NCI-H446 (cell line): ENCODE results near the gene RFX2.
"Not testable (repeated sequence)": the region's sequence is repeated elsewhere in the genome, so short reads cannot be mapped to it uniquely, and the experiment has no call there.

ENCODE experiments used
- DNase-seq, 2 experiments: peaks; one replicate each; lab custom pipeline; 2025; lab: John Stamatoyannopoulos, UW

Gene RFX2

DNA sequence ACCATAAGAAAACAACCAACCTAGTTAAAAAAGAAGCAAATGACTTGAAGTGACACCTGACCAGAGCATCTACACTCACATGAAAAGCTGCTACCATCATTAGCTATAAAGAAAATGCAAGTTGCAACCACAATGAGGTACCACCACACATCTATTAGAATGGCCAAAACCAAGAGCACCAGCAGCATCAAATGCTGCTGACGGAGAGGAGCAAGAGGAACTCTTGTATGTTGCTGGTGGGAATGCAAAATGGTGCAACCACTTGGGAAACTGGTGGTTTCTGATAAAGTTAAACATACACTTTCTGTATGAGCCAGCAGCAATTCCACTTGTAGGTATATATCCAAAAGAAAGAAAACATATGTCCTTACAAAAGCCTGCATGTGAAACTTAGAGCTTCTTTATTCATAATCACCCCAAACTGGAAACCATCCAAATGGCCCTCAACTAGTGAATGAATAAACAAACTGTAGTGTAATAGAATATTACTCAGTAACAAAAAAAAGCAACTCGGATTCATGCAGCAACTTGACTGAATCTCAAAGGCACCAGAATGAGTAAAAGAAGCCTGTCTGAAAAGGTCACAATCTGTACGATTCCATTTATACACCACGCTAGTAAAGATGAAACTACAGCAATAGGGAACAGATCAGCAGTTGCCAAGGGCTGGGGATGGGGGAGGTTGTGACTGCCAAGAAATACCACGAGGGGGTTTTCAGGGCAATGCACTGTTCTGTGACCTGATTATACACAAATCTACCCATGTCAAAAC lies 71.5 kb downstream of the RFX2 start:
- DNase-seq = peak in 1 of 2 experiments; percentile 35

DNA sequence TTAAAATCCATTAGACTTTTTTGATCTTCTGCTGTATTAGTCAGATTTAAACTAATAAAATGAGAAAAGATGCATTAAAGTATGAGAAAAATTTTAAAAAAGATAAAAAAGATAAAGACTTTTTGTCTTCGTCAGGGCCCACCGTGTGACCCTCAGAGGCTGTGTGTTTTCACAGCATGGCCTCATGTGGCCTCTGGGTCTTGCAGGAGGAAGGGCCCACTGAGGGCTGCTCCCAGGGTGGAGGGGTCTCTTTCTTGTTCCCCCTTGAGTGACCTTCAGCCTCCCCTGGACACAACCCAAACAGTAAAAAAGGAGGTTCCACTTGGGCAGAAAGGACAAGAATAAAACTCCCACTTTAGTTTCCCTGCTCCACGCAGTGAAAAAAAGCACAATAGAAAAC lies 75.3 kb downstream of the RFX2 start:
- DNase-seq = no peak

DNA sequence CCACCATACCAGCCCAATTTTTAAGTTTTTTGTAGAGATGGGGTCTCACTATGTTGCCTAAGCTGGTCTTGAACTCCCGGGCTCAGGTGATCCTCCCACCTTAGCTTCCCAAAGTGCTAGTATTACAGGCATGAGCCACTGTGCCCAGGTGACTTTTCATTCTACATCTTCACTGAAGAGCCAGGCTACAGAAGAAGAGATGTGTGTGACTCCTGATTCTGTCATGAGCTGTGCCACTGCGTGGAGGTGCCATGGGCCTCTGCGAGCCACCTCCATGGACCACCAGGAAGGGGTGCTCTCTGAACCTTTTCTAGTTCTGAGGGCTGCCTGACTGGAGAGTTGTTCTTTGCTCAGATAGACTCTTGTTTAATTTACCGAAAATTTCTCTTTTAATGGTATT lies 75.8 kb downstream of the RFX2 start:
- no peak for DNase-seq

DNA sequence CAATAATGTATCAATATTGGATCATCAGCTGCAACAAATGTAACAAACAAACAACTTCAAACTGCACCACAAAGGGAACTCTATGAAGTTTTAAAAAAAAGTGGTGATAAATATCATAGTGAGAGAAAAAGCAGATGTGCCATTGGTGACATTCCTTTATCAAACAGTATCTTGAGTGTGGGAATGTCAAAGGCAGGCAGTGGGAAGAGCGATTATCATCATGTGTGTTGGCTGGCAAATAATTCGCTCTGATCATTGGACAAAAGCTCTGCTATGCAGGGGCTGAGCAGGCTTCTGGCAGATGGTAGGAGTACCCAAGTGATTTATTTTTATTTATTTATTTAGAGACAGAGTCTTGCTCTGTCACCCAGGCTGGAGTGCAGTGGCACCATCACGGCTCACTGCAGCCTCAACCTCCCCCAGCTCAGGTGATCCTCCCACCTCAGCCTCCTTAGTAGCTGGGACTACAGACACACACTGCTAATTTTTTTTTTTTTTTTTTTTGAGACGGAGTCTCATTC lies 76.5 kb downstream of the RFX2 start:
- no peak for DNase-seq

DNA sequence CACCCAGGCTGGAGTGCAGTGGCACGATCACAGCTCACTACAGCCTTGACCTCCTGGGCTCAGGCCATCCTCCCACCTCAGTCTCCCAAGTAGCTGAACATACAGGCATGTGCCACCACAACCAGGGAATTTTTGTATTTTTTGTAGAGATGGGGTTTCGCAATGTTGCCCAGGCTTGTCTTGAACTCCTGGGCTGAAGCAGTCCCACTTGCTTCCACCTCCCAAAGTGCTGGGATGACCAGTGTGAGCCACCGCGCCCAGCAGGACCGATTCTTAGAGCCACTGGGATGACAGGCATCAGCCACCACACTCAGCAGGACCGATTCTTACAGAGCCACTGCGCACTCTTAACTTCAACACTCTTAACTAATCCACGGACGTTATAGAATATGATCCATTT lies 77.5 kb downstream of the RFX2 start:
- no peak for DNase-seq

DNA sequence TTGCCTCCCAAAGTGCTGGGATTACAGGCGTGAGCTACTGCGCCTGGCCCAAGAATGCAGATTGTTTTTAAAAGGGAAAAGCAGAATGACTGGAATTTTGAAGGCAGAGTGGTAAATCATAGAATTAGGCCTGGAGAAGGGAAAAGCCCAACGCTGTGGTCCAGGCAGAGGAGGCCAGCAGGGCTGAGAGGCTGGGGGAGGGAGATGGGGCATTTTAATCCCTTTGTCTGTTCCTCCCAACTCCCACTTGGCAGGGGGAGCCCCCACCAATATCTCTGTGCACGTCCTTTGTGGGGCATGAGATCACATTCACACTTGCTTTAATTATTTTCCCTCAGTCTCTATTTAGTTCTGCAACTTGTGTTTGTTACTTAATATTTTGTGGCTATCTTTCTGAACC lies 77.9 kb downstream of the RFX2 start:
- DNase-seq = no peak

DNA sequence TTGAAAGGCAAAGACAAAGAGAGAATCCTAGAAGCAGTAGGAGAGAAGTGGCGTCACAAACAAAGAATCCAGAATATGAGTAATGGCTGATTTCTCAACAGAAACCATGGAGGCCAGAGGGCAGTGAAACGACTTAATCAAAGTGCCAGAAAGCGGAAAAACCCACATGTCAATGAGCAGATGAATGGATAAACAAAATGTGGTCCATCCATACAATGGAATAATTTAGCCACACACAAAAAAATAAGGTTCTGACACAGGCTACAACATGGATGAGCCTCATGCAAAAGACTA lies 80.1 kb downstream of the RFX2 start:
- DNase-seq = no peak

DNA sequence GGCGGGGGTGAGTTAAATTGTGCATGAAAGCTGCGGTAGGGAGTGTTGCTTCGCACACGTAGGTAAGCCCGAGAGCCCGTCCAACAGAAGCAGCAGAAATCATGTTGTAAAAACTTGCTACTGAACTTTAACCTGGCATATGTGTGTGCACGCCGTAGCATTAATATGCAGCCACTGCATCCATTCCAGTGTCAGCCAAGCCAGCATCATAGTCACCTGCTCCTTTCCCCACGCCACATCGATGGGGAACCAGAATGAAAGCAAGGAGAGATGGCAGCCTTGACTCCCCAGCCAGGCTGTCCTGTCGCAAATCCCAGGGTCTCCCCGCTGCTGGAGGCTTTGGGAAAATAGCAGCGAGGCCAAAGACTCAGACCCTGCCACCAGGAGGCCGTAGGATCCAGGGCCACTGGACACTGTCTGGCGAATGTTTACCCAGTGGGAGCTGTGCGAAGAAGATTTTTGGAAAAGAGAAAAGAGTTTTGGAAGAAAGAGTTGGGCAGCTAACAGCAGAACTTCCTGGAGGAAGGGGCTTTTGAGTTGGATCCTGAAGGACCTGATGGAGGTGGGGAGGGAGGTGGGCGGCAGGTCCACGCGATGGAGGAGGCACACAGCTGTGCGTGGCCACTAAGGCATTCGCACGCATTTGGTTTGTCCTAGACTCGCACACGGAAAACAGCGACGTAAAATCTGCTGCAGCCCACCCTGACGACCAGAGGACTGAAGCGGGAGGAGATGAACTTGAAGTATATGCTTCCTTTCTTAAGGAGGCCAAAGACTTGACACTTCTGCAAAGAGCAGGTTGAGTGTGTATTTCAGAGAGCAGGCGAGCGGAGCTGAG lies 83.7 kb downstream of the RFX2 start:
- DNase-seq = no peak

DNA sequence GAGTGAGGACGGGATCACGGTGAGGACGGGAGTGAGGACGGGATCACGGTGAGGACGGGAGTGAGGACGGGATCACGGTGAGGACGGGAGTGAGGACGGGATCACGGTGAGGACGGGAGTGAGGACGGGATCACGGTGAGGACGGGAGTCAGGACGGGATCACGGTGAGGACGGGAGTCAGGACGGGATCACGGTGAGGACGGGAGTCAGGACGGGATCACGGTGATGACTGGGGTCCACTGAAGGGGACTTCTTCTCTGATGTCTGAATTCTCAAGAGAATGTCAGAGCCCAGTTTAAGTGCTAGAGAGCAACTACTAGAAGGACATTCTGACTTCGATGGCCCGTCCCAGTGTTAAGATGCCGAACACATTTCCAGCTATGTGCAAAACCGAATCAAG lies 85.5 kb downstream of the RFX2 start:
- not testable (repeated sequence) for DNase-seq

DNA sequence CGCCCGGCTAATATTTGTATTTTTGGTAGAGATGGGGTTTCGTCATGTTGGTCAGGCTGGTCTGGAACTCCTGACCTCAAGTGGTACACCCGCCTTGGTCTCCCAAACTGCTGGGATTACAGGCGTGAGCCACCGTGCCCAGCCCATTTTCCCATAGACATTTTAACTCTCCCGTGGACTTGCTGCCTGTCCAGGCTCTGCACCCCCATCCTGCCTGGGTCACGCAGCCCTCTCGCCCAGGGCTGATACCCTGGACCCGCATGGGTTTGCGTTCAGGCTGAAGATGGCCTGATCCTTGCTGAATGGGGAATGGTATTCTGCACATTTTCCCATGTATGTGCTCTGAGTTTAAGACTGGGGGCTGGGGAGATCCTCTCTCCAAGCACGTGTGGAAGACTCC lies 86.4 kb downstream of the RFX2 start:
- DNase-seq = no peak

DNA sequence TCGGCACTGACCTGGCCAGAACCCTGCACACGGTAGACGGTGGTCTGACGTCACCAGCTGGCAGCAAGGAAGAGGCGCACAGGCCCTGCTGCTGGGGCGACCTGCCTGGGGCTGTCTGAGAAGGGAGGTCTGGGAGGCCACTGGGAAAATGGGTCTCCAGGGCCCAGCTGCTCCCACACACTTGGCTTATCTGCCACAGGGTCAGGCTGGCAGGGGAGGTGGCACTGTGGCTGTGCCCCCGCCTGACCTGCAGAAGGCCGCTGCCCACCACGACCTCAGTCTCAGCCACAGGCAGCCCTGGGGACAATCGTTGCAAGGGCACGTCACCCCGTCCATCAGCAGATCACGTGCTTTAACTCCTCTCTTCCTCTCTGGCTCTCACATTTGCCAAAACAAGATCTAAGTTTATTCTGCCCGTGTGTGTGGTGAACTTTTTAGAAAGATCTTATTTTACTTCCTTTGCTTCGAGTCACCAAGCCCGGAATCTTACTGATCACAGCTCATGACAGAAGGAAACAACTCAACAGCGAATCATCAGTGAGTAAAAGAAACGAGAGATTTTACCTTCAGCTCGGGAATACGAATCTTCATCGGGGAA lies 87.1 kb downstream of the RFX2 start:
- no peak for DNase-seq

DNA sequence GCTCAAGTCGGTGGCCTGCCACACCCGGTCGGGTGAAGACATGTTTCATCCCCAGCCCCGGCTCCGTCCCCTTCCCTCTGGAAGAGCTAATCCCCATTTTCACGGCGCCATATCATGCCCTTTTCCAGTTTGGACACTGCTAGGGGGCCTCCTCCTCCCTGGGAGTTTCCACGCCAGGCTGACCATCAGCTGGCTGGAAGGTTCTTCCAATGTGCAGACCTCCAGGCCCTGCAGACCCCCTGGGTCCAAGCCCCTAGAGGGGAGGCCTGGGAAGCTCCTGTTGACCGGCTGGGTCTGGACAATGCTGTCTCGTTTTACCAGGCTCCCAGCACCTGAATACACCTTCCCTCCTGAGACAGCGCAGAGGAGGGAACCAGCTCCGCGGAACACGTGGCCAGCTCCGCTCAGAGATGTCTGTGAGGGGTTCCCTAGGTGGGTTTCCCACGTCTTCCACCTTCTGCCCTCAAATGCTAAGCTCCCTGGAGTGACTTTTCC lies 87.7 kb downstream of the RFX2 start:
- DNase-seq = no peak

DNA sequence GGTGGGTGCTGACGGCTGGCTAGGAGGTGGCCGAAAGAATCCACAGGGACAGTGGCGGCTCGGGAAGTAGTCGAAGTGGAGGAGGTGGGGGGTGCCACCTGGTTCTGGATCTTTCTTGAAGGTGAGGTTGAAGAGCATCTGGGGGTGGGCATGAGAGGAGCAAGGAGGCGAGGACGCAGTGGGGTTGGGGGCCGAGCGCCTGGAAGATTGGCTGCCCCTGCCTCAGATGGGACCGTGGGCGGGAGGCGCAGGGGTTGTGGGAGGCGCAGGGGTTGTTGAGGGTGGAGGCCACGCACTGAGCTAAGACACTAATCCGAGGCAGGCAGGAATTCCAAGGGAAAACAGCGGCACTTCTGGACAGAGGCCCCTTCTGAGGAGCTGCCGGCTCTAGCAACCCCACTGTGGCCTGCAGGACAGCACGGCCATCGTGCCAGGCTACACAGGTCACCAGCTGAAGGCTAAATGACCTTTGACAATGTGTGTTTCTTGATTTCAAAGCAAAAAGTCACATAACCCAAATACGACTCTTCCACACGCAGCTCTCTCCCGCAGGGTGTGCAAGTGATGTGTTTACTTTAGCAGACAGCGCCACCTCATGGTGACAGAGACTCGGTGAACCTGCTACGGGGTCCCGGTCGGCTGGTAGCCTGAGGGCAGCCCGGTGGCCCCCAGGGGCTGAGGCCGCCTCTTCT lies 88.3 kb downstream of the RFX2 start:
- peak; percentile 64 to 86 for DNase-seq

DNA sequence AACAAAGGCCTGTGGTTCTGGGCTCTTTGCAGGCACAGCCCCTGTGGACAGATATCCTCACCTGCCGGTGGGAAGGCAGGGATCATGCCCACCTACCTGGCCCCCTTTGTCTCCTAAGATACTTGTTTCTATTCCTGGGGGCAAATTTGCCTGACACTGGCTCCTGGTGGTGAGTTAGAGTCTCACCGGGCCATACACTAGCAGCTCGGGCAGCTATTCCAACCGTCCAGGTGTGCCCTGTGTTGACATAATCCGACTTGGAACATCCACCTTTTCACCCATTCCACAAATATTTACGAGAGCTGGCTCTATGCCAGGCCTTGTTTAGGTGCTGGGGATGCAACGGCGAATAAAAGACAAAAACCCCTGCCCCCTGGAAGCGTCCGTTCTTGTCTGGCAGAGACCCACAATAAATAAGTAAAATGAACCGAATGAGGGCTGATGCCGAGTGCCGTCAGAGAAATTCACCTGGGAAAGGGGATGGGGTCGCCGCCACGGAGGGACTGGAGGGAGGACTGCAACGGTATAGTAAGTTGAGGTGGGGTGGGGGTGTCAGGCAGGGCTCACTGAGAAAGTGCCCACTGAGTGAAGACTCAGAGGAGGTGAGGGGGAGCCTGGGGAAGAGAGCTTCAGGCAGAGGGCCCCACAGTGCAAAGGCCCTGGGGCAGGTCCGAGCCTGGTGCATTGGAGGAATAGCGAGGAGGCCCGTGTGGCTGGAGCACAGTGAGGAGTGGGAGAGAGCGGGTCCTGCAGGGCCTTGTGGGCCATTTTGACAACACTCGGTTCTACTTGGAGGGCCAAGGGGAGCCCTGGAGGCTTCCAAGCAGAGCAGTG lies 89.1 kb downstream of the RFX2 start:
- DNase-seq = no peak

DNA sequence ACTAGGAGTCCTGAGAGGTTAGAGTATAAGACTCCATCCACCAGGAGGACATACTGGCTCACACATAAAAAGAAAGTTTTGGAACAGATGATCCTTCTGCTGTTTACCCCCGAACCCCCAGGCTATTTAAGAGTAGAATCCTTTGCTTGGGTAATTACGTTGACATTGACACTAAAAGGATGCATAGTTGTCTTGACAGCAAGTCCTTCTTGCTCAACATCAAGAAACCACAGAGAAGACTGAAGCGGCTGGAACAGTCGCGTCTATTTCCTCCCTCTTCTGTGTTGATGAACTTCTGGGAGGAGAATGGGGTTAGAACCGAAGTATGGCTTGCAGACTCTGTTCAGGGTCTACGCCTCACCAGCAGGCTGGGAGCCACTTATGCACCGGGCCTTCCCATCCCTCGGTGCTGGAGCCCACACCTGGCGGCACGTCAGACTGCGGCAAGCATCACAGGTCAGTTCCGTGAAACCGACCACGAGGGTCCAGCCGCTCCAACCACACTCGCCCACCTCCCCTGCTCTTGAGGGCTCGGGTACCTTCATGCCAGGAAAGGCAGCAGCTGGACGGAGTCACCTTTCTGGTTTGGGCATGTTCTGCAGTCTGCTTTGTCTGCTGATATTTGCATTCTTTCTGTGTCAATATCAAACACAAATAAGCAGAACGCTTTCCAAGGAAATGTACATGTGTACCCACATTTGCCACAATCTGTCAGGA lies 90.0 kb downstream of the RFX2 start:
- DNase-seq = no peak

DNA sequence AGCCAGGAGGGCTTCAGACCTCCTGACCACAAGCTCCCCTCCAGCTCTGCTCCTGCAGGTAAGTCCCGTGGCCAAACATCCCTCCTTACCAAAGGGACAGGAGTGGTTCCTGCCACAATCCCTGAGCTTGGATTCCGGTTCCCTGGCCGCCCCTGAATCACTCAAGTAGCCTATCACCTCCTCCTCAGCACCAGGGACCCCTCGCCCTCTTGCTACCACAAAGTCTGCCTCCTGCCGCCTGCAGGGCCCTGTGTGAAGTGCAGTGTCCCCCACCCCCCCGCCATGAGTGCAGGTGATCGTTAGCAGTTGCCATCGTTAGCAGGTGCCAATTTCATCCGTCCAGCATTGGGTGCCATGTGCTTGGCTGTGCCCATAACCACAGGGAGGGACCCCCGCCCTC lies 91.5 kb downstream of the RFX2 start:
- no peak for DNase-seq

DNA sequence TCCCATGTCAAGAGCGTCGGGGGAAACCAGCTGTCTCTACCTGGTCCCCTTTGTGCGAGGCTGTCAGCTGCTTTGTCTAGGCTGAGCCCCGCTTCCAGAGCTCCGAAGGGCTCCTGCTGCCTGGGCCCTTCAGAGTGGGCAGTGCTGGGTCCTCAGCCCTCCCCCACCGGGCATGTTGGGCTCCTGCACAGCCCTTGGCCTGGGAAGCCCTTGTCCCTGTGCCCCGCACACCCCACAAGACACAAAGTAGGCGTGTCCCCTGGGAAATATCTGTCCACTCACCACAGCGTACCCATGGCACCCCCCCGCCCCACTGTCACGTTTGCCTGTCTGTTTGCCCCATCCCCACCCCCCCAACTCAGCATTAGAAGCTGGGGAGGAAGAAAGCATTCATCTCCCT lies 92.7 kb downstream of the RFX2 start:
- DNase-seq = no peak

DNA sequence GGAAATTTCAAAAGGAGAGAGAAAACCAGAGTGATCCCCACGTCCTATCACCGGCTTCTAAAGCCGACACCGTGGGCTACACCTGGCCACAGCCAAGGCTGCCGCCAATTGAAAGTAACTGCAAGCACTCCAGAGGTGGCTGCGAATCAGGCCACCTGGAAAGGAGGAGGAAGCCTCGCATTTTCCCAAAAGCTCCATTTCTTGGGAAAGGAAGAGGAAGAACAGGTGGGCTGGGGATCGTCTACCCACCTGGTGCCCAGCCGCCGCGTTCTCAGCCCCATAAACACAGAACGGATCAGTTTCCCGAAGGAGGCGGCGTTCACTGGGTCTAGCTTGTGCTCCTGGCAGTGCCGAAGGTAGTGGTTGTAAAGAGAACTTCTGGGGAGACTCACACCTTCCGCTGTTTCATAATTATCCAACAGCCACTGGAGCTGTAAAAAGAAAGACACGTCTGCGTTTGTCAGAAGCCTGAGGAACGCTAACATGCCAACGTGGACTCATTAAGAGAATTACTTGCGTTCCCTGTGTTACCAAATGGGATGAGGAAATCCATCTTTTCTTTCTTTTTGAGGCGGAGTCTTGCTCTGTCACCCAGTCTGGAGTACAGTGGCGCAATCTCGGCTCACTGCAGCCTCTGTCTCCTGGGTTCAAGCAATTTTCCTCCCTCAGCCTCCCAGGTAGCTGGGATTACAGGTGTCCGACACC lies 94.3 kb downstream of the RFX2 start:
- DNase-seq = no peak

DNA sequence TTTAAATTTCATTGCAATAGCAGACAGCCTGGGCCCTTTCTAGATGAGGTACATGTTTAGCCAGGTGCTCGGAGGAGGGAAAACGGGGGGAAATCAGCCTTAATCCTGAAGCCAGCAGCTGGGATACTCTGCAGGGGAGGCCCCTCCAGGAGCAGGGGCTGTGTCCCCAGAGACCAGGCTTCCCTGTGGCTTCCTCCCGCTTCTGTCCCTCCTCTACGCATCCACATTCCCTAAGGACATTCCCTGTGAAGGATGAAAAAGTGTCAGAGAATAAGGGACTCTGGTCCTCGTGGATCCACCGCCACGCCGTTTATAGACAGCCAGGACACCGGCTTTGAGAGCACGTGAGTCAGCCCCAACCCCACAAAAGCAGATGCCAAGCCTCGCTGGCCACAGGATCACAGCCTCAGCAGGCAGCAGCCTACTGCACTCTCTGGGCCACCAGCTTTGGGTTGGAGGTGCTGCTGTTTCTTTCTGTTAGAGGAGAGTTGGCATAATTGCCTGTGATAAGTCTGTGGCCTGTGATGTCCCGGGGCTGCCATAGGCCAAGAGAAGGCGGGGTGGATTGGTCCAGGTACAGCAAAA lies 95.7 kb downstream of the RFX2 start:
- DNase-seq = no peak
